HG03469 (cell line): ENCODE data around the gene INPP5J.
"Not testable (repeated sequence)": the region's sequence is repeated elsewhere in the genome, so short reads cannot be mapped to it uniquely, and the experiment has no call there.

Source experiments
- ATAC-seq: cut with Tn5 transposase; IDR thresholded peaks from one replicate; pipeline ENCODE4 v1.9.1; 2021; ENCODE audit warnings: mild to moderate bottlenecking, moderate library complexity, moderate number of reproducible peaks; ENCODE audit not compliant: unreplicated experiment

Gene INPP5J

DNA sequence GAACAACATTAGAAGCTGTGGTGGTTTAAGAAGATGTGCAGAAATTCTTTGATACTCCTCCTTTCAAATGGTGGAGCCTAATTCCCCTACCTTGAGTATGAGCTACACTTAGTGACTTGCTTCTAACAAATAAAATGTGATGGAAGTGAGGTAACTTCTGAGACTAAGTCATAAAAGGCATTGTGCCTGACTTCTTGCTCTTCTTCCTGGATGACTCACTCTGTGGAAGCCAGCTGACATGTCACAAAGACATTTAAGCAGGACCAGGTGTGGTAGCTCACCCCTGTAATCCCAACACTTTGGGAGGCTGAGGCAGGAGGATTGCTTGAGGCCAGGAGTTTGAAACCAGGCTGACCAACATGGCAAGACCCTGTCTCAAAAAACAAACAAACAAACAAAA is 21.5 kb downstream of the INPP5J start:
- no peak for ATAC-seq

DNA sequence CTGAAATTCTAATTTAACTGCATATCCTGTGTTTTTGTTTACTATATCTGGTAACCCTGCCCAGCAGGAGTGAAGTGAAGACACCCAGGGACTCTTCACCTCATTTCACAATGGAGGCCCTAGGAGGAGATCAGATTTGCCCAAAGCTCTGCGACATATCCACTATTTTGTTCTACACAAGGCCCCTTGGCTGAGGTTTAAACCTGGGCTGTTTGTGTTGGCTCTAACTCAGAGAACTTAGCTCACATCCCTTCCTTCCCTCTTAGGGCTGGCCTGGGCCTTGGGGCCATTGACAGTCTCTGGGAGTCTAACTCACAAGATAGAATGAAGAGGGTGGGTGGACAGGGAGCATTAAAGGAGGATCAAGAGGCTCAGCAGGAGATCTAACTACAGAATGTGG is 25.7 kb downstream of the INPP5J start:
- no peak for ATAC-seq

DNA sequence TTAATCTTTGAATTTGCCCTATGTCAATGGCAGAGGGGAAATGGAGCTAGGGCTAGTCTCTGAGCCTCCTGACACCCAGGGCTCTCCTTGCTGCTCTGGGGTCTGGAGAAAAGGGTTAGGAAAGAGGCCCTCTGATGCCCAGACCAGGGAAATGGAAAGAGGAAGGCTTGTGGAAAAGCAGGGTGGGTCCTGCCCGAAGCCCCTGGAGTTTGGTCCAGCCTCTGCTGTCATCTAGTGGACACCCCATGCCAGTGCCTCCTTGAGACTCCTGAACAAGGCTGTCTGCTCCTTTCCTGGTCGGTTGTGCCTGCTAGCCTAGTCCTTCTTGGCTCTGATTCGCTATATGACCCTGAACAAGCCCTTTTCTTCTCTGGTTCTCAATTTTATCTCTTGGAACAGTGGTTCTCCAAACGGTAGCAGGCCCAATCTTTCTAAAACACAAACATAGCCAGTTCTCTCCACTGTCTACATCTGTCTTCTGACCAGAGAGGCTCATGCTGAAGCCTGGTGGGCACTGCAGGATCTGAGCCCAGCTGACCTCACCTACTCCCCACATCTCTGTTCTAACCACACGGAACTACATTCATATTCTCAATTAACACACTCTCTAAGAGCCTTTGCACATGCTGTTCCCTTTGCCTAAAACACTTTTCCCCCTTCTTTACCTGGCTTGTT is 26.3 kb downstream of the INPP5J start:
- no peak for ATAC-seq

DNA sequence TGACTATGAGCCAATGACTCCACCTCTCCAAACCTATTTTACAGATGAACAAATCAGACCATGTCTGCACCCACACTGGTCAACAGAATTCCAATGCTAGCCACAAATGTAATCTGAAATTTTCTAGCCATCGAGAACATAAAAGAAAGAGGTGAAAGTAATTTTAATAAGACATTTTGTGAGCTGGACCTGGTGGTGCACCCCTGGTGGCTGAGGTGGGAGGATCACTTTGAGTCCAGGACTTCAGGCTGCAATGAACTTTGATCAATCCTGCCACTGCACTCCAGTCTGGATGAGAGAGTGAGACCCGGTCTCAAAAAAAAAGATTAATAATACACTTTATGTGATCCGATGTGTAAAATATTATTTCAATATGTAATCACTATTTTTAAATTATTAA is 27.8 kb downstream of the INPP5J start:
- no peak for ATAC-seq

DNA sequence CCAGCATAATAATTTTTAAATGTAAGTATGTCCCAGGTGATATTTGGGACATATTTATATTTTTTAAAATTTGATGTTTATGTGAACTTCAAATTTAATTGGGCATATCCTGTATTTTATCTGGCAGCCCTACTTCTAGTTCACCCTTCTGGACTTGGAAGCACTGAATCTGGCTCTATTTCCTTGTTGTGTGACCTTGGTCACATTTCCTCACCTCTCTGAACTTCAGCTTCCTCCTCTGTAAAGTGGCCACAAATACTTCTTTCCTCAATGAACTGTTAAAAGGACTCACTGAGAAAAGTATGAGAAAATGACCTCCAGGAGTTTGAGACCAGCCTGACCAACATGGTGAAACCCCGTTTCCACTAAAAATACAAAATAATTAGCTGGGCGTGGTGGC is 29.1 kb downstream of the INPP5J start:
- no peak for ATAC-seq

DNA sequence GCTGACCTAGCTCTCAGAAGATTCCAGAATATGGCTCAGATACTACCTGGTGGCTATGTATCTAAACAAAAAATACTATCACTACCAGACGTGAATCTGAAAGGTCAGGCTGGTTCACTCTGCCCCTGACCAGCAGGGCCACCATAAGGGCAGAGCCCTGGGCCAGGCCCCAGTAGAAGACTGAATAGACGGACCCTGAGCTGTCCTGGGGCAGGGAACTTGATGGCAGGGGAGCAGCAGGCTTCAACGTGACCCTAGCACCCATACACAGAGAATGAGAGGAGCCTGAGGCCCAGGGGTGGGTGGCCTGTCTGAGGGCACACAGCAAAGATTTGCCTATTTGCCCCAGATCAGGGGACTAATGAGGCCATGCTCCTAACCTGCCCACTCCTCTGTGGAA is 30.6 kb downstream of the INPP5J start:
- ATAC-seq, result no peak

DNA sequence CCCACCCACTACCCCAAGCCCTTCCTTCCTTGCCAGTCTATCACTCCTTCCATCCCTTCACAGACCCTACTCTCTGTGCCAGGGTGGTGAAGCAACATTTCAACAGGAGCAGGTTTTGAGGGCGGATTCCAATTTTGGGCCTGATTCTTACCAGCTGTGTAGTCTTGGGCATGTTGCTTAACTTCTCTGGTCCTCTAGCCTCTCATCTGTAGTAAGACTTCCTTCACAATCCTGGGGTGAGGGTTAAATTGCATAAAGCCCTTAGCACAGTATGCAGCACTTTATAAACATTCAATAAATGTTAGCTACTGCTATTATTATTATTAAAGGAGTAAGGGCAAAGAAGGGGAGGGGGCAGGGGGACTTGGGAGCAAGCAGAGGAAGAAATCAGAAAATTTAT is 32.2 kb downstream of the INPP5J start:
- ATAC-seq, result no peak

DNA sequence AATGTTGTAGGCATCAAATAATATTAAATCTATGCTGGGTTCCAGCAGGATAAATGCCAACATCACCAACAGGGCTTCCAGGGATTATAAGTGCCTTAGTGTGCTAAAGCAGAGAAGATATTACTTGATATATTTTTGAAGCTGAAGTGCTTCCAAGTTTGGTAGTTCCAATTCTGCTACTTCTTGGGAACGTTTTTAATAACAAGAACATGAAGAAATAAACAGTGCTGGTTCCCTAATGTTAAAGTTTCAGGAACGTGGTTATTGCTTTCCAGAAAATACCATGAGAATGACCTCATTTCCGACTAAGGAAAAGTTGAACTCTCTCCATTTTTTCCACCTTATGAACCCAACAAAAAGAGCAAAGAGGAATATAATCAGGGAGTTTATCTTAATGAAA is 32.7 kb downstream of the INPP5J start:
- ATAC-seq, result no peak

DNA sequence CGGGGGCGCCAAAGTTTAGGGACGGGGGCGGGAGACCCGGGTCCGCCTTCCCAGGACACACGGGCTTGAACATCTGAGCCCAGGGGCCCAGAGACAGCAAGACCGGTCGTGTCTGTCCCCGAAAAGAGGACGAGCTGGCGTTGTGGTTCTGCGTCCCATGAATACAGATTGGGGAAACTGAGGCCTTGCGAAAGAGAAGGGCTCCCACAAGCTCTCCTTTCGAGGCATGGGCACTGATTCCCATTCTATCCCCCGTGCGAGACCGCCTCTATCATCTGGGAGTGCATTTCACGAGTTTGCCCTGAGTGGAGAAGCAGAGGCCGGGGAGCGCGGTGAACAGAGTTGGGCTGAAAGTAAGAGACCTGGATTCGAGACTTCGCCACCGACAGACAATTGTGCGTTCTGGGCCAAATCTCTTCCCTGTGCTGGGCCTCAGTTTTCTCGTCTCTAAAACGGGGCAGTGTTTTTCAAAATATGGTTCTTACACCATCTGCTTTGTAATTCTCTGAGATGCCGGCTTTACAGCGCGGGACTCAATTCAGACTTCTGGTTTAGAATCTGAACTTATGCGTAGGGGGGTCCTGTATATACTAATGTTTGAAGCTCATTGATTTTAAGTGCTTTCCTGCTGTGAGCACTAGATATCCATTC is 37.7 kb downstream of the INPP5J start:
- ATAC-seq, result no peak

DNA sequence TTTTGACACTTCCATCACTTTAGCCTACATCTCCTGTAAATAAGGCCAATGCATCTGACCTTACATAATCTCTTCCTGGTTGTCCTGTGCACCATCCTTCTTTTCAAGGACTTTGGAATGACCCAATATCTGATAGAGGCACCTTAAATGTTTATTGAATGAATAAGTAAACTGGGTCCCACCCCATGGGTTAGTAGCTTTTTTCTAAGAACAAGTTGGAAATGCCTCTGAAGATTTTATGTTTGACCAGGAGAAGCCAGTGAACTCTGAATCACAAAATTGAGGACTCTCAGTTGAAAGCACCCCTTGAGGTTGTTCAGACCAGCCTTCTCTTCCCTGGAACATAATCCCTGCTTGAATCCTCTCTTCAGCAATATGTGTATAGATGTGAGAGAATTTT is 38.6 kb downstream of the INPP5J start:
- no peak for ATAC-seq

DNA sequence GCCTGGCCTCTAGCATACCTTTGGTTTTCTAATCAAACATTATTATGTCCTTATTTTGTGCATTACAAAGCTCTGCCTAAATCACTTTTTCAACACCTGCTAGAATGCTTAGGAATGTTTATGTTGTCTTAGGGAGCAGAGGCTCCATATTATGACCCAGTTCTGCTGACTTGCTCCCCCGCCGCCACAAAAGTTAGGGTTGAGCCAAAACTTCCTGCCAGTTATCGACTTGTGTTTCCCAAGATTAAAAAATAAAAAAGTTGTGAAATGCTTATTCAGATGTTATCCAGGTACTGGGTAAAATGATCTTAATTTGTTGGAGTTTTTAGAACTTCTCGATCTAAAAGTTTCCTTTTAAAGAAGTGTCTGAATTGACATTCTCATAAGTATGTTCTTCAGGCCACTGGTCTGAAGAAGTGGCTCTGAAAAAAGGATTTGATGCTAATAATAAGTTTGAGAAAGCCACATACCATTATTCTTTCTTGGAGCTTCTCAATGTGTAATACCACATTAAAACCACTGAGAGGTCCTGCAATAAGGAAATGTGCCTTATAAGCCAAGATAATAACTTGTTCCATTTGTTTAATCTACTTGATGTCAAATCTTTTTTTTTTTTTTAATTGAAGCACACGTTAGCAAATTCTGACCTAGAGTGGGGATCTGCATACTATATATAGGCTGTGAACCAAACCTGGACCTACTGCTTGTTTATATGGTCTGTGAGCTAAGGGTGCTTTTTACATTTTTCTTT is 39.4 kb downstream of the INPP5J start:
- no peak for ATAC-seq

DNA sequence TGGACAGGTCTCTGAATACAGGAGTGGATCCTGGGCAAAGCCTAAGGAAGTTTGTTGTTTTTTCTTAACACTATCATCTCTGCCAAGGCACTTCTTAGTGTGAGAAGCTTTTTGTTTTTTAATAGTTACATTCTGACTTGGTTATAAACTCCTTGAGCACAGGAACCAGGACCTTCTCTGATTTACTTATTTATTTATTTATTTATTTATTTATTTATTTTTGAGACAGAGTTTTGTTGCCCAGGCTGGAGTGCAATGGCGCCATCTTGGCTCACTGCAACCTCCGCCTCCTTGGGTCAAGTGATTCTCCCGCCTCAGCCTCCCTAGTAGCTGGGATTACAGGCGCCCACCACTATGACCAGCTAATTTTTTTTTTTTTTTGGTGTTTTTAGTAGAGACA is 48.2 kb downstream of the INPP5J start:
- no peak for ATAC-seq

DNA sequence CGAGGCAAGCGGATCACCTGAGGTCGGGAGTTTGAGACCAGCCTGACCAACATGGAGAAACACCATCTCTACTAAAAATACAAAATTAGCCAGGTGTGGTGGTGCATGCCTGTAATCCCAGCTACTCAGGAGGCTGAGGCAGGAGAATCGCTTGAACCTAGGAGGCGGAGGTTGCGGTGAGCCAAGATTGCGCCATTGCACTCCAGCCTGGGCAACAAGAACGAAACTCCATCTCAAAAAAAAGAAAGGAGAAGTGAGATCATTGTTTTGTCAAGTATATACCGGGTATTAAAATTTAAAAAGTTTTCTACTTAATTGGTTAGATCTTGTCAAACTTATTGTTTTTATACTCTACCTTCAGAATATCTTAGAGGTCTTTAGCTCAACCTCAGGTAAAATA is 49.0 kb downstream of the INPP5J start:
- ATAC-seq, result not testable (repeated sequence)

DNA sequence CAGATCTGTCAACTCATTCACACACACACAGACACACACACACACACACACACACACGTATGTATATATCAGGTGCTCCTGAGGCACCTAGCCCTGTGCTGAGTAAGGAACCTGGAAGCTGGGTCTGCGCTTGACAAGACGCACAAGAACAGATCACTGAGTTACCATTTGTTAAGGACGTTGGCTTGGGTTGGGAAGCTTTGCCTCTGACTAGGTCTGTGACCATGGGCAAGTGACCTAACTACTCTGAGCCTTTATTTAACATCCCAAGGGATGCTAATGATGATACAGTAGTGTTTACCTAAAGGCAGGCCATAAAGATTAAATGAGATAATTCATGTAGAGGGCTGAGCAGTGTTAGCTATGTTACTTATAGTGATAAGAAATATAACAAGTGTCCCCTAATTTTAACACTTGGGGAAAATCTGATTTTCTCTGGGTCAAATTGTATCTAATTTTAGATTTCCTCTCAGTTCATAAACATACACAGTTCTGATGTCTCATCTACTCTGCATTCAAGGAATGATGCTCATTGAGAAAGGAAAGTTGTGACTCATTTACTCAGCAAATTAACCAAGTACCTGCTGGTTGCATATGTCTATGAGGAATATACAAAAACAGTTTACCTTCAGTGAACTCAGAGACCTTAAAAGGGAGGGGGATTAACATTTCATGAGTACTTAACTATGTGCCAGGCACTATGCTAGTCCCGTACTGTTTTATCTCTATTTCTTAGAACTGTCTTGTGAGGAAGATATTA is 50.8 kb downstream of the INPP5J start:
- no peak for ATAC-seq

DNA sequence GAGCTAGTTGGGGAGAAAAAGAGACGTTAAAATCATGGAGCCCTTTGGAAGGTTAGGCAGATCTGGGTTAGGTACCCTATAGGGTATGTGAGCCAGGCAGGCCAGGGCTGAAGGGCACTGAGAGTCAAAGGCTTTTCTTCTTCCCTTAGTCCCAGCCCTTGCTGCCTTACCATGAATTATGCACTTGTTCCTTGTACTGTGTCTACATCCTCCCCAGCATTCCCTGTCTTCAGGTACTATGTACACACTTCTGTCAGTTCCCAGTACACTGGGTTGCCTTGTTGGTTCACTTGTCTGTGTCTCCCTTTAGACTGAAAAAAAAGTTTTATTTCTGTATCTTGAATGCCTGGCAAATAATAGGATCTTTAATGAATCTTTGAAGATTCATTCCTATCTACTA is 54.2 kb downstream of the INPP5J start:
- no peak for ATAC-seq

DNA sequence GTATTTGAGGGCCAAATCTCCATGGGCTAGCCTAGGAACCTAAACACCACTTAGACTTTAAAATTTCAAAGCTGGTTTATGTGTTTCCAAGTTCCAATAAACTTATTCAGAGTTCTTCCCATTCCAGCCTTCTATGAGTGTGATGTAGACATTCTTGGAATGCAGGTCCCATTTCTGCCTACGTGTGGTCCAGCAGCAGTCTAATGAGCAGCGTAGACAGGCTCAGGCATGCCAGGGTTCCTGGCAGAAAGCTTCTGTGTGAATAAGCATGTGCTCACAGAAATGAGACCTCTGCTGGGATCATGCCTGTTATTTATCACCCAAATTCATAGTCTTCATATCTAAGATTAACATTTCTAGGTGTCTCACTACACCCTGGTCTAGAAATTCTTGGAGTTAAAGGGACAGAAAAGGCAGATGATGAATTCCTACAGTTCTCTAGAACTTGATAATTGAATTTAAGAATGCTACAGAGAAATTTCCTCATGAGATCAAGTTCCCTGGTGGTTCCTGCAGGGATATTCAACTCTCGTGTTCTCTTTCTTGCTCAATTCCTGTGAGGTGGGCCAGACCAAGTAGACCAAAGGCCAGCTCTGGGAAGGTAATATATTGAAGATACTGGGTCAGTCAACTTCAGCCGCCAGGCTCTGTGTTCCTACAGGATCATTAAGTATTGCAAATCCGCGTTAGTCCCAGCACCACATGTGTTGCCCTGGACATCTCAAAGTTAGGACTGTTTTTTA is 54.8 kb downstream of the INPP5J start:
- ATAC-seq, result no peak

DNA sequence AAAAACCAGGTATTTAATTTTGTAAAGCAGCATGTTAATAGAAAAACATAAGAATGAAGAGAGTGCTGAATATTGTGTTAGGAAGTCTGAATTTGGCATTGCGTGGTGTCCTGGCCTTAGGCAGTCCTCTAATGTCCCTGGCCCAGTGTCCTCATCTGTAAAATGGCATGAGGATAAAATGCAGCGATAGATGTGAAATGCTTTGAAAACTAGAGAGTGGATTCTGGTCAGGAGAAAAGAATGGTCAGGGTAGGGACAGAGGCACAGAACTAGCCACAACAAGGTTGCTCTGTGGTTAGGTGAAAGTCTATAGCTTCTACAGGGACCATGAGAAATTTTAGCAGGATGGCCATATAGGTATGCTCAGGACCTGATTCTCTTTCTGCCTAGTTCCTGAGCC is 56.1 kb downstream of the INPP5J start:
- ATAC-seq, result no peak

DNA sequence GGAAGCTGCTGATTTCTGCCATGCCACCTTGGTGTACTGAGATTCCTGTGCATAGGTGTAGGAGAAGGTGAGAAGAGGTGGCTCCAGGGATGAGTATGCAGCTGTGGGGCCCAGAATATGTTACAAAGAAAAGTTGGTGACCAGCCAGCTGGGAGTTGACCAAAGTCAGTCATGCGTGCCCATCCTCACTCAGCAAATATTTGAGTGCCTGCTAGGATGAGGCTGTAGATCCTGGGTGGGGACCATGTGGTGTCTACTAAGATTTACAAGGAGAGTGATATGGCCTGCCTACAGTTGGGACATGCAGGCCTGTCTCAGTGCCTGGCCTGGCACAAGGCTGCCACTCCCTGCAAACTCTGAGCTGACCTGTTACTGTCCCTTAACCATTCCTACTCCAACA is 56.6 kb downstream of the INPP5J start:
- no peak for ATAC-seq

DNA sequence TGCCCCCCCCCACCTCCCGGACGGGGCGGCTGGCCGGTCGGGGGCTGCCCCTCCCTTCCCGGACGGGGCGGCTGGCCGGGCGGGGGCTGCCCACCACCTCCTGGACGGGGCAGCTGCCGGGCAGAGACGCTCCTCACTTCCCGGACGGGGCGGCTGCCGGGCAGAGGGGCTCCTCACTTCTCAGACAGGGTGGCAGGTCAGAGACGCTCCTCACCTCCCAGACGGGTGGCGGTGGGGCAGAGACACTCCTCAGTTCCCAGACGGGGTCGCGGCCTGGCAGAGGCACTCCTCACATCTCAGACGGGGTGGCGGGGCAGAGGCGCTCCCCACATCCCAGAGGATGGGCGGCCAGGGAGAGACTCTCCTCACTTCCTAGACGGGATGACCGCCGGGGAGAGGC is 61.2 kb downstream of the INPP5J start:
- ATAC-seq, result no peak
